HG03354 (cell line): Measurements from ENCODE around the gene OR2J2.
"Not testable (repeated sequence)": the region's sequence is repeated elsewhere in the genome, so short reads cannot be mapped to it uniquely, and the experiment has no call there.

Experiments
- ATAC-seq: cut with Tn5 transposase; IDR thresholded peaks from one replicate; pipeline ENCODE4 v1.9.1; 2021; ENCODE audit warnings: mild to moderate bottlenecking; ENCODE audit not compliant: unreplicated experiment, poor library complexity, severe bottlenecking

OR2J2 gene

DNA sequence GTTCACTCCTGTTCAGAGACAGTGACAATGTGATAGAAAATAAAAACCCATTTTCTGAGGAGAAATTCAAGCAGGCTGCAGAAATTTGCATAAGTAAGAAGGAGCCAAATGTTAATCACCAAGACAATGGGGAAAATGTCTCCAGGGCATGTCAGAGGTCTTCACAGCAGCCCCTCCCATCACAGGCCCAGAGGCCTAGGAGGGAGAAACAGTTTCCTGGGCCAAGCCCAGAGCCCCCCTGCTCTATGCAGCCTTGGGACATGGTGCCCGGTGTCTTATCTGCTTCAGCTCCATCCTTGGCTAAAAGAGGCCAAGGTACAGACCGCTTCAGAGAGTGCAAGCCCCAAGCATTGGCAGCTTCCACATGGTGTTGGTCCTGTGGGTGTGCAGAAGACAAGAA, 46.5 kb downstream of the OR2J2 start:
- not testable (repeated sequence) for ATAC-seq

DNA sequence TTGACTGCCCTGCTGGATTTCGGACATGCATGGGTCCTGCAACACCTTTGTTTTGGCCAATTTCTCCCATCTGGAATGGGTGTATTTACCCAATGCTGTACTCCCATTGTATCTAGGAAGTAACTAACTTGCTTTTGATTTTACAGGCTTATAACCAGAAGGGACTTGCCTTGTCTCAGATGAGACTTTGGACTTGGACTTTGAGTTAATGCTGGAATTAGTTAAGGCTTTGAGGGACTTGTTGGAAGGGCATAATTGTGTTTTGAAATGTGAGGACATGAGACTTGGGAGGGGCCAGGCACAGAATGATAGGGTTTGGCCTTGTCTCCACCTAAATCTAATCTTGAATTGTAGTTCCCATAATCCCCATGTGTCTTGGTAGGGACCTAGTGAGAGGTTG, 47.3 kb downstream of the OR2J2 start:
- ATAC-seq: not testable (repeated sequence)
